ENCODE results near the gene MYLK. TPM values are rescaled to one million over a fixed set of nuclear protein-coding genes. Genes with fewer than 3 reads are reported as not detected.
A peak's percentile ranks its signal among the peaks of the same experiment; 100 is the strongest.

Gene MYLK
- 81.4 TPM in 2 replicates for total RNA-seq

GRCh38 chr3:123884203-123884831, at the start of gene MYLK:
MYLK (minus strand) TSS chr3:123884332; CDS start chr3:123793841, 90,491 bp downstream.
- peak; percentile 49 for DNase-seq (ENCODE audit: low read depth)
- TF ChIP-seq, protein P1, sequence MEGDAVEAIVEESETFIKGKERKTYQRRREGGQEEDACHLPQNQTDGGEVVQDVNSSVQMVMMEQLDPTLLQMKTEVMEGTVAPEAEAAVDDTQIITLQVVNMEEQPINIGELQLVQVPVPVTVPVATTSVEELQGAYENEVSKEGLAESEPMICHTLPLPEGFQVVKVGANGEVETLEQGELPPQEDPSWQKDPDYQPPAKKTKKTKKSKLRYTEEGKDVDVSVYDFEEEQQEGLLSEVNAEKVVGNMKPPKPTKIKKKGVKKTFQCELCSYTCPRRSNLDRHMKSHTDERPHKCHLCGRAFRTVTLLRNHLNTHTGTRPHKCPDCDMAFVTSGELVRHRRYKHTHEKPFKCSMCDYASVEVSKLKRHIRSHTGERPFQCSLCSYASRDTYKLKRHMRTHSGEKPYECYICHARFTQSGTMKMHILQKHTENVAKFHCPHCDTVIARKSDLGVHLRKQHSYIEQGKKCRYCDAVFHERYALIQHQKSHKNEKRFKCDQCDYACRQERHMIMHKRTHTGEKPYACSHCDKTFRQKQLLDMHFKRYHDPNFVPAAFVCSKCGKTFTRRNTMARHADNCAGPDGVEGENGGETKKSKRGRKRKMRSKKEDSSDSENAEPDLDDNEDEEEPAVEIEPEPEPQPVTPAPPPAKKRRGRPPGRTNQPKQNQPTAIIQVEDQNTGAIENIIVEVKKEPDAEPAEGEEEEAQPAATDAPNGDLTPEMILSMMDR (conservative IDR thresholded peaks at IDR 0.05; ENCODE audit: low read depth, low read length): no peak
- H3K4me3 ChIP-seq (ENCODE audit: low read depth, low read length): peak within 1 kb of the TSS; percentile 64

DNA sequence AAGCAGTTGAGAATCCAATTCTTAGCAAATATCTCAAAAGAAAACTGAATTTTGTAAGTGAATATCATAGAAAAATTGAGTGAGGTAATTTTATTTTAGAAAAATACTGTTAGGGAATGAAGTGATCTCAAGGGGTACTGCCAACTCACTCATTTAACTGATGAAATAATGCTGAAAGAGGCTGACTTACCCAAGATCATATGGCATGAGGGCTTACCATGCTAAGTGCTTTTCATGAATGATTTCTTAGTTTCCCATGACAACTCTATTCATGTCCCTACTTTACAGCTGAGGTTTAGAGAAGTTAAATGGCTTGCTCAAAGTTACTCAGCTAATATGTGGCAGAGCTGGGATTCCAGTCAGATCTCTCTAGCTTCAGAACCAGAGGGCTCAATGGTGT, 46.3 kb upstream of the MYLK start:
- TF ChIP-seq, protein P1 (conservative IDR thresholded peaks at IDR 0.05; ENCODE audit: low read depth, low read length): no peak
- DNase-seq (ENCODE audit: low read depth): no peak
- no peak overlapping the region for H3K4me3 ChIP-seq (ENCODE audit: low read depth, low read length)

DNA sequence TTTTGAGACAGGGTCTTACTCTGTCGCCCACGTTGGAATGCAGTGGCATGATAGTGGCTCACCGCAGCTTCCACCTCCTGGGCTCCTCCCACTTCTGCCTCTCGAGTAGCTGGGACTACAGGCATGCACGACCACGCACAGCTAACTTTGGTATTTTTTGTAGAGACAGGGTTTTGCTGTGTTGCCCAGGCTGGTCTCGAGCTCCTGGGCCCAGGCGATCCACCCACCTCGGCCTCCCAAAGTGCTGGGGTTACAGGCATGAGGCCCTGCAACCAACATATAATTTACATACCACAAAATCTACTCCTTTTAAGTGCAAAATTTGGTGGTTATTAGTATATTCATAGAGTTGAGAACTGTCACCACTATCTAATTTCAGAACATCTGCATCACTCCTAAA, 45.2 kb upstream of the MYLK start:
- DNase-seq (ENCODE audit: low read depth): no peak
- no peak overlapping the region for H3K4me3 ChIP-seq (ENCODE audit: low read depth, low read length)
- TF ChIP-seq, protein P1 (conservative IDR thresholded peaks at IDR 0.05; ENCODE audit: low read depth, low read length): no peak

- H3K4me3 ChIP-seq (ENCODE audit: low read depth, low read length): no peak overlapping the region
- DNase-seq (ENCODE audit: low read depth): no peak
- TF ChIP-seq, protein P1 (conservative IDR thresholded peaks at IDR 0.05; ENCODE audit: low read depth, low read length): no peak
These were observed 42.3 kb upstream of the MYLK start for GRCh38 chr3:123926396-123926795.

- TF ChIP-seq, protein P1 (conservative IDR thresholded peaks at IDR 0.05; ENCODE audit: low read depth, low read length): no peak
- no peak overlapping the region for H3K4me3 ChIP-seq (ENCODE audit: low read depth, low read length)
- DNase-seq (ENCODE audit: low read depth): no peak
These were observed 36.7 kb upstream of the MYLK start for GRCh38 chr3:123920868-123921267.

DNA sequence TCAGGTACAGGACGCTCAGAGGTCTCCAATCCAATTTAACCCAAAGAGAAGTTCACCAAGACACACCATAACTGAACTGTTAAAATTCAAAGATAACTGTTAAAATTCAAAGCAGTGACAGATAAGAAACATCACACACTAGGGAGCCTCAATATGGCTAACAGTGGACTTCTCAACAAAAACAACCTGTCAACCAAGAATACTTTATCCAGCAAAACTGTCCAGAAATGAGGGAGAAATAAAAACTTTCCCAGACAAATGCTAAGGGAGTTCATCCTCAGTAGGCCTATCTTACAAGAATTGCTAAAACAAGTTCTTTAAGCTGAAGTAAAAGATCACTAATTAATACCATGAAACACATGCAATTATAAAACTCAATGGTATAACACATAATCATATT, 36.3 kb upstream of the MYLK start:
- no peak for DNase-seq (ENCODE audit: low read depth)
- TF ChIP-seq, protein P1 (conservative IDR thresholded peaks at IDR 0.05; ENCODE audit: low read depth, low read length): no peak
- no peak overlapping the region for H3K4me3 ChIP-seq (ENCODE audit: low read depth, low read length)

DNA sequence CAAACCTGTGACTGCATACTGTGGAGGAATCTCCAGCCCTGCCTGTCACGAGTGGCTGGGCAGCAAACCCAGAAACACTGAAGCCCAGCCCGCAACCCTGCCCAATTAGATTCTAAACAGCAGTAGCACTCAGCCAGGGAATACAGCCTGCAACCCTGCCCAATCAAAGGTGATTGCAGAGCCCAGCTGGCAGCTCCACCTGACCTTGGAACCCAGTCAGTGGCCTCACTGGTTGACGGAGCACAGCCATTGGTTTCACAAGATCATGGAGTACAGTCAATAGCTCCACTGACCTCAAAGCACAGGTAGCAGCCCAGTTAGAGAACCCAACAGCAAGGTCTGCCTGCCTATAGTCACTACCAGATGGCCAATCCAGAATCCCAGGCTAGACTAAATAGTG, 35.2 kb upstream of the MYLK start:
- TF ChIP-seq, protein P1 (conservative IDR thresholded peaks at IDR 0.05; ENCODE audit: low read depth, low read length): no peak
- peak; percentile 16 for DNase-seq (ENCODE audit: low read depth)
- H3K4me3 ChIP-seq (ENCODE audit: low read depth, low read length): no peak overlapping the region
